Measurements from ENCODE around the gene RNF130. TPM values are rescaled to one million over a fixed set of nuclear protein-coding genes. Genes with fewer than 3 reads are reported as not detected.

RNF130 gene
- total RNA-seq, 1 donor from 2014 or later: 32.4 TPM

GRCh38 chr5:180053061-180053602 is 18.4 kb downstream of the RNF130 start:
- no peak for DNase-seq

GRCh38 chr5:180052211-180052818 is 19.2 kb downstream of the RNF130 start:
- DNase-seq: no peak

GRCh38 chr5:180050121-180050940 is 21.2 kb downstream of the RNF130 start:
- no peak for DNase-seq

- no peak for DNase-seq
Observed at GRCh38 chr5:180049185-180049548, 22.4 kb downstream of the RNF130 start.

GRCh38 chr5:180047667-180048066 is 23.9 kb downstream of the RNF130 start:
- no peak for DNase-seq

- no peak for DNase-seq
Observed at GRCh38 chr5:180046656-180047055, 24.9 kb downstream of the RNF130 start.

- DNase-seq: no peak
Observed at GRCh38 chr5:180045889-180046499, 25.6 kb downstream of the RNF130 start.

- DNase-seq: no peak
Observed at GRCh38 chr5:180043377-180043776, 28.2 kb downstream of the RNF130 start.

GRCh38 chr5:180041301-180042274 is 30.0 kb downstream of the RNF130 start:
- no peak for DNase-seq

GRCh38 chr5:180040287-180041214 is 31.0 kb downstream of the RNF130 start:
- DNase-seq: no peak

GRCh38 chr5:180035206-180035931 is 36.2 kb downstream of the RNF130 start:
- DNase-seq: no peak

- DNase-seq: no peak
Observed at GRCh38 chr5:180034564-180034963, 37.0 kb downstream of the RNF130 start.

GRCh38 chr5:180027459-180028089 is 44.0 kb downstream of the RNF130 start:
- no peak for DNase-seq

GRCh38 chr5:180026734-180027458 is 44.7 kb downstream of the RNF130 start:
- no peak for DNase-seq

- DNase-seq: no peak
Observed at GRCh38 chr5:180026320-180026719, 45.2 kb downstream of the RNF130 start.

GRCh38 chr5:180021900-180022299 is 49.7 kb downstream of the RNF130 start:
- DNase-seq: no peak

- DNase-seq: no peak
Observed at GRCh38 chr5:180020176-180020575, 51.4 kb downstream of the RNF130 start.

GRCh38 chr5:180018347-180019060 is 53.1 kb downstream of the RNF130 start:
- no peak for DNase-seq
